Pancreas (tissue), 10 donors: ENCODE measurements around the gene ADAT3. TPM values are rescaled to one million over a fixed set of nuclear protein-coding genes. Genes with fewer than 3 reads are reported as not detected.

Experiments used
- ATAC-seq, 4 donors: fragments of 200-7000 bp; cut with Tn5 transposase; one replicate each; pipeline versions ENCODE4 v1.8.0 to v1.9.1; 2020; ENCODE audit warnings: mild to moderate bottlenecking in 4 of 4, moderate library complexity in 4 of 4
- DNase-seq, 6 donors: peaks; one replicate each; pipeline ENCODE4 v3.0.0-alpha.2; 2020
- FAIRE-seq: peaks from 2 replicates; lab custom pipeline; 2012; peaks lifted over from hg19 to GRCh38; lab: Jason Lieb, UNC
- H3K27ac ChIP-seq, 4 donors: fragments of 200-600 bp; sonication (generic); 1 replicate in 3 of 4; 2 replicates in 1 of 4; pipeline versions ENCODE4 v1.5.0 to v1.8.0; 2020
- H3K27me3 ChIP-seq, 4 donors: fragments of 200-600 bp; one replicate each; pipeline ENCODE4 v1.8.0; 2021
- H3K36me3 ChIP-seq, 3 donors: fragments of 200-600 bp; sonication (generic) in 1 of 3; one replicate each; pipeline versions ENCODE4 v1.5.0 to v1.8.0; 2020 to 2021
- H3K4me1 ChIP-seq, 3 donors: fragments of 200-600 bp; one replicate each; pipeline ENCODE4 v1.8.0; 2021
- H3K4me3 ChIP-seq, 4 donors: fragments of 200-600 bp; sonication (generic) in 2 of 4; one replicate each; pipeline versions ENCODE4 v1.5.0 to v1.8.0; 2020 to 2021
- H3K9me3 ChIP-seq, 4 donors: fragments of 200-600 bp; one replicate each; pipeline ENCODE4 v1.8.0; 2021
- CTCF ChIP-seq, 4 donors: fragments of 200-600 bp; sonication (generic) in 3 of 4; IDR thresholded peaks; one replicate each; pipeline versions ENCODE4 v1.5.0 to v1.8.0; 2021; ENCODE audit warnings: antibody characterized with exemption in 4 of 4
- WGBS, 2 donors: extraction: QIAGEN DNeasy Blood & Tissue Kit; methylation state at CpG; one replicate each; pipeline ENCODE4 v1.1.7; 2013; 5-methylcytosine and 5-hydroxymethylcytosine counted together
- intact Hi-C, 3 donors: fragments of 100-400 bp; cut with DNase I; formaldehyde crosslinking; loops; one replicate each; pipeline versions ENCODE4 v1.11.1 to v1.14.2; 2022
- polyA plus RNA-seq, 2 donors: library from polyadenylated mRNA; stranded (reverse); fragments of 200-250 nt; gene quantifications; one replicate each; pipeline ENCODE4 v1.2.3, GENCODE V29; 2013
- total RNA-seq, 6 donors: library from RNA; stranded (reverse); fragmentation: NEBNext Ultra II Directional in 4 of 6; extraction: Animal tissue kit (Norgen Biotek cat#: 25700) in 4 of 6; gene quantifications; one replicate each; pipeline versions ENCODE4 v1.2.1 to v1.2.4, GENCODE V29; 2021 to 2023
- donor health status: healthy with polysubstance abuse.
- donor health status: DM: no; HTN: no; CAD: no; lungs with moderate emphysema.
- donor health status: DM: no; HTN: no; CAD: no.
- donor health status: control.
- donor health status: control.
- donor health status: Bipolar disorder and iron deficiency.
- donor health status: DM: yes; HTN: yes; CAD: no.
- donor health status: DM: no; HTN: no; CAD: no.
- donor health status: DM: no; HTN: no; CAD: no.
- donor health status: DM: yes; HTN: yes; CAD: no.

Gene ADAT3
- total and polyA plus RNA-seq, 8 donors = 2.0 to 10.1 (median 5.0) TPM

- ATAC-seq (no peak), DNase-seq (no peak), FAIRE-seq (no peak)
- H3K36me3 ChIP-seq = peaks cover 0 to 5% (median 0%) of the 10 kb centered on the region in 3 donors
- peaks cover 0 to 13% (median 10%) of the 10 kb centered on the region in 3 donors for H3K4me1 ChIP-seq
- intact Hi-C loops = no loop called here
- no peak for TF ChIP-seq CTCF (IDR thresholded peaks at IDR 0.05)
- H3K4me3 ChIP-seq = peak overlapping the region in 1 of 4 donors; percentile 90
- no peaks in the 10 kb centered on the region for H3K9me3 ChIP-seq
- H3K27ac ChIP-seq = peak overlapping the region in 1 of 4 donors; percentile 28
- no peaks in the 10 kb centered on the region for H3K27me3 ChIP-seq
- 77% methylated on average over 31 of the region's 31 CpGs for WGBS, 2 donors
Measured at GRCh38 chr19:1882089-1882785, 23.0 kb upstream of the ADAT3 start.

GRCh38 chr19:1882786-1883692 lies 22.2 kb upstream of the ADAT3 start:
- no peak for FAIRE-seq
- Histone ChIP-seq H3K4me3 (peak overlapping the region in 1 of 4 donors; percentile 90), H3K9me3 (no peaks in the 10 kb centered on the region), H3K4me1 (peaks cover 0 to 13% (median 10%) of the 10 kb centered on the region in 3 donors), H3K27me3 (no peaks in the 10 kb centered on the region), H3K36me3 (peaks cover 0 to 5% (median 0%) of the 10 kb centered on the region in 3 donors), H3K27ac (no peak overlapping the region)
- intact Hi-C loops = no loop called here
- 64 to 71% methylated on average over 24 to 25 of the region's 25 CpGs for WGBS, 2 donors
- ATAC-seq = no peak
- TF ChIP-seq CTCF (IDR thresholded peaks at IDR 0.05) = no peak
- no peak for DNase-seq

GRCh38 chr19:1883784-1884183 lies 21.4 kb upstream of the ADAT3 start:
- Histone ChIP-seq H3K27ac (no peak overlapping the region), H3K9me3 (no peaks in the 10 kb centered on the region), H3K4me1 (peaks cover 0 to 13% (median 10%) of the 10 kb centered on the region in 3 donors), H3K27me3 (no peaks in the 10 kb centered on the region), H3K4me3 (peak overlapping the region in 3 of 4 donors; percentile 68 to 90 (median 68)), H3K36me3 (peaks cover 0 to 5% (median 0%) of the 10 kb centered on the region in 3 donors)
- intact Hi-C loops = no loop called here
- FAIRE-seq = no peak
- no peak for TF ChIP-seq CTCF (IDR thresholded peaks at IDR 0.05)
- DNase-seq = no peak
- no peak for ATAC-seq
- whole genome bisulfite sequencing, 2 donors = 19 to 20% methylated on average over 8 of the region's 8 CpGs

GRCh38 chr19:1884291-1884718 lies 20.9 kb upstream of the ADAT3 start:
- peaks cover 0 to 5% (median 0%) of the 10 kb centered on the region in 3 donors for H3K36me3 ChIP-seq
- peak overlapping the region; percentile 68 to 90 (median 74) for H3K4me3 ChIP-seq
- intact Hi-C loops = no loop called here
- ATAC-seq = peak in 1 of 4 donors; percentile 2
- no peaks in the 10 kb centered on the region for H3K27me3 ChIP-seq
- DNase-seq = peak in 2 of 6 donors; percentile 27 to 38
- TF ChIP-seq CTCF (IDR thresholded peaks at IDR 0.05) = no peak
- H3K27ac ChIP-seq = peak overlapping the region in 2 of 4 donors; percentile 57 to 68
- 1 to 2% methylated on average over 11 of the region's 11 CpGs for WGBS, 2 donors
- H3K4me1 ChIP-seq = peaks cover 0 to 13% (median 10%) of the 10 kb centered on the region in 3 donors
- no peak for FAIRE-seq
- H3K9me3 ChIP-seq = no peaks in the 10 kb centered on the region
